ENCODE data around the gene CFP.

CFP gene

GRCh38 chrX:47597222-47597621 lies 32.5 kb downstream of the CFP start:
- no peak for DNase-seq

GRCh38 chrX:47596256-47596655 lies 33.5 kb downstream of the CFP start:
- DNase-seq = no peak

GRCh38 chrX:47595716-47596251 lies 33.9 kb downstream of the CFP start:
- DNase-seq = no peak

- DNase-seq = no peak
These were observed 36.2 kb downstream of the CFP start for GRCh38 chrX:47593522-47593921.

- DNase-seq = no peak
These were observed 38.7 kb downstream of the CFP start for GRCh38 chrX:47590984-47591383.

GRCh38 chrX:47587906-47588735 lies 41.6 kb downstream of the CFP start:
- no peak for DNase-seq

- DNase-seq = no peak
These were observed 42.4 kb downstream of the CFP start for GRCh38 chrX:47587091-47587891.

- no peak for DNase-seq
These were observed 43.5 kb downstream of the CFP start for GRCh38 chrX:47586043-47586787.

GRCh38 chrX:47585273-47585672 lies 44.5 kb downstream of the CFP start:
- no peak for DNase-seq

GRCh38 chrX:47584714-47585113 lies 45.0 kb downstream of the CFP start:
- no peak for DNase-seq

GRCh38 chrX:47583240-47583861 lies 46.4 kb downstream of the CFP start:
- DNase-seq = no peak

- DNase-seq = peak; percentile 92
These were observed 47.7 kb downstream of the CFP start, which contains the start of gene TIMP1 for GRCh38 chrX:47581731-47582647. TSS of gene TIMP1 (plus strand) at chrX:47582436. CDS start at chrX:47583416, 980 bp downstream.

- DNase-seq = peak; percentile 78
These were observed 50.2 kb downstream of the CFP start for GRCh38 chrX:47579537-47579936.

- DNase-seq = no peak
These were observed 51.0 kb downstream of the CFP start for GRCh38 chrX:47578692-47579091.

GRCh38 chrX:47577901-47578300 lies 51.8 kb downstream of the CFP start:
- no peak for DNase-seq

GRCh38 chrX:47577424-47577823 lies 52.3 kb downstream of the CFP start:
- no peak for DNase-seq

GRCh38 chrX:47576021-47576898 lies 53.5 kb downstream of the CFP start:
- DNase-seq = no peak

GRCh38 chrX:47574547-47575301 lies 55.0 kb downstream of the CFP start:
- DNase-seq = no peak

- DNase-seq = no peak
These were observed 55.6 kb downstream of the CFP start for GRCh38 chrX:47574076-47574546.

Data from activated effector memory CD4-positive, alpha-beta T cell treated with anti-CD3 and anti-CD28 coated beads, Interleukin-2, amount 50 U/mL, for 16 hours (primary cell).